Suppressor macrophage treated with lipopolysaccharide for 1 hour (primary cell): ENCODE measurements around the gene GKN2.
"Not testable (repeated sequence)": the region's sequence is repeated elsewhere in the genome, so short reads cannot be mapped to it uniquely, and the experiment has no call there.

Source experiments
- DNase-seq, 3 donors: peaks; one replicate each; pipeline ENCODE4 v3.0.0-alpha.2; 2020 to 2022

The GKN2 gene

GRCh38 chr2:68959001-68959400 is 6.3 kb upstream of the GKN2 start:
- DNase-seq, result no peak

GRCh38 chr2:68955432-68955831 is 2.7 kb upstream of the GKN2 start:
- DNase-seq, result not testable (repeated sequence)

- DNase-seq, result no peak
These were observed 794 bp downstream of the GKN2 start for GRCh38 chr2:68951899-68952298.

- DNase-seq, result peak; percentile 56 to 88 (median 85)
These were observed 4.0 kb downstream of the GKN2 start for GRCh38 chr2:68948710-68949109.

GRCh38 chr2:68946117-68946516 is 6.6 kb downstream of the GKN2 start:
- peak in 1 of 3 donors; percentile 24 for DNase-seq

GRCh38 chr2:68943581-68944568 is 8.8 kb downstream of the GKN2 start:
- peak; percentile 61 to 80 (median 69) for DNase-seq

GRCh38 chr2:68942827-68943226 is 9.9 kb downstream of the GKN2 start:
- DNase-seq, result no peak

GRCh38 chr2:68940369-68940768 is 12.3 kb downstream of the GKN2 start:
- DNase-seq, result no peak

GRCh38 chr2:68939962-68940361 is 12.7 kb downstream of the GKN2 start:
- DNase-seq, result no peak

GRCh38 chr2:68938938-68939337 is 13.8 kb downstream of the GKN2 start:
- no peak for DNase-seq

GRCh38 chr2:68937346-68938055 is 15.2 kb downstream of the GKN2 start:
- no peak for DNase-seq

- DNase-seq, result no peak
These were observed 15.8 kb downstream of the GKN2 start for GRCh38 chr2:68936889-68937288.

GRCh38 chr2:68936427-68936826 is 16.3 kb downstream of the GKN2 start:
- DNase-seq, result no peak

- no peak for DNase-seq
These were observed 17.2 kb downstream of the GKN2 start for GRCh38 chr2:68935471-68935870.

- peak; percentile 15 to 42 (median 18) for DNase-seq
These were observed 18.7 kb downstream of the GKN2 start for GRCh38 chr2:68934021-68934420.

GRCh38 chr2:68932402-68932801 is 20.3 kb downstream of the GKN2 start:
- no peak for DNase-seq

GRCh38 chr2:68931799-68932198 is 20.9 kb downstream of the GKN2 start:
- no peak for DNase-seq

- no peak for DNase-seq
These were observed 21.5 kb downstream of the GKN2 start for GRCh38 chr2:68931149-68931711.

- DNase-seq, result no peak
These were observed 25.9 kb downstream of the GKN2 start for GRCh38 chr2:68926796-68927195.

- peak; percentile 62 to 74 (median 66) for DNase-seq
These were observed 27.3 kb downstream of the GKN2 start for GRCh38 chr2:68925295-68925896.

- no peak for DNase-seq
These were observed 31.0 kb downstream of the GKN2 start for GRCh38 chr2:68921646-68922045.

GRCh38 chr2:68920481-68921170 is 32.1 kb downstream of the GKN2 start:
- DNase-seq, result no peak
